Neural cell (in vitro differentiated cells): ENCODE results near the gene SMTN.

ENCODE experiments used
- EZH2 ChIP-seq: fragments of 200-600, 300-800 bp; shearing (Covaris generic), sonication (generic); IDR thresholded peaks from 2 replicates; pipeline ENCODE4 v1.6.1; 2014; ENCODE audit warnings: antibody characterized with exemption, low read length, borderline replicate concordance, mild to moderate bottlenecking; ENCODE audit not compliant: insufficient read depth, poor library complexity, severe bottlenecking
- MXI1 ChIP-seq: fragments of 450-650 bp; conservative IDR thresholded peaks from 2 replicates; pipeline ENCODE4 v1.6.1; 2014; ENCODE audit warnings: antibody characterized with exemption, mild to moderate bottlenecking; ENCODE audit not compliant: poor library complexity, severe bottlenecking
- POLR2AphosphoS5 ChIP-seq: IDR thresholded peaks from 2 replicates; pipeline ENCODE4 v1.6.1; 2012
- RAD21 ChIP-seq: fragments of 450-650 bp; conservative IDR thresholded peaks from 2 replicates; pipeline ENCODE4 v1.6.1; 2014; ENCODE audit warnings: antibody characterized with exemption, mild to moderate bottlenecking, moderate library complexity
- TF ChIP-seq, protein P1 (sequence below): fragments of 450-650 bp; IDR thresholded peaks from 2 replicates; pipeline ENCODE4 v1.5.1; 2014; ENCODE audit warnings: antibody characterized with exemption, mild to moderate bottlenecking, moderate library complexity; ENCODE audit not compliant: poor library complexity, severe bottlenecking

DNA sequence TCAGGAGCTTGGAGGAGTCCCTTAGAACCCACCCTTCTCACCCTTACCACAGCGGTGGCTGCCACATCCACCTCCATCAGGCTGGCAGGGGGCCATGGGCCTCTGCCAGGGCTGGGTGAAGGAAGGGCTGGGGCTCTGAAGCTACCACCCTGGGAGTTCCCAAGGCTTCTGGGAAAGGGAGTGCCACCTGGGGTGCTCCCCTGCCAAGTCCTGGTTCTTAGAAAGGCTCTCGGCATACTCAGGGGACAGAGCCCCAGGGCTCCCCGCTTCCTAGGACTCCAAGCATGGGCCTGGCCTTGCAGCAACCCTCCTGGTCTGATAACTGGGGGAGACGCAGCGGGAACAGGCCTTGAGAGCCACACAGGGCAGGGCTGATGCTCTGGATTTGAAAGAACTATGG, 59.6 kb downstream of the SMTN start:
- TF ChIP-seq POLR2AphosphoS5 (no peak), EZH2 (no peak), MXI1 (no peak), RAD21 (no peak)
- TF ChIP-seq, protein P1, sequence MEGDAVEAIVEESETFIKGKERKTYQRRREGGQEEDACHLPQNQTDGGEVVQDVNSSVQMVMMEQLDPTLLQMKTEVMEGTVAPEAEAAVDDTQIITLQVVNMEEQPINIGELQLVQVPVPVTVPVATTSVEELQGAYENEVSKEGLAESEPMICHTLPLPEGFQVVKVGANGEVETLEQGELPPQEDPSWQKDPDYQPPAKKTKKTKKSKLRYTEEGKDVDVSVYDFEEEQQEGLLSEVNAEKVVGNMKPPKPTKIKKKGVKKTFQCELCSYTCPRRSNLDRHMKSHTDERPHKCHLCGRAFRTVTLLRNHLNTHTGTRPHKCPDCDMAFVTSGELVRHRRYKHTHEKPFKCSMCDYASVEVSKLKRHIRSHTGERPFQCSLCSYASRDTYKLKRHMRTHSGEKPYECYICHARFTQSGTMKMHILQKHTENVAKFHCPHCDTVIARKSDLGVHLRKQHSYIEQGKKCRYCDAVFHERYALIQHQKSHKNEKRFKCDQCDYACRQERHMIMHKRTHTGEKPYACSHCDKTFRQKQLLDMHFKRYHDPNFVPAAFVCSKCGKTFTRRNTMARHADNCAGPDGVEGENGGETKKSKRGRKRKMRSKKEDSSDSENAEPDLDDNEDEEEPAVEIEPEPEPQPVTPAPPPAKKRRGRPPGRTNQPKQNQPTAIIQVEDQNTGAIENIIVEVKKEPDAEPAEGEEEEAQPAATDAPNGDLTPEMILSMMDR, result no peak
